ENCODE data around the gene DHX8.
"Not testable (repeated sequence)": the region's sequence is repeated elsewhere in the genome, so short reads cannot be mapped to it uniquely, and the experiment has no call there.

The DHX8 gene

DNA sequence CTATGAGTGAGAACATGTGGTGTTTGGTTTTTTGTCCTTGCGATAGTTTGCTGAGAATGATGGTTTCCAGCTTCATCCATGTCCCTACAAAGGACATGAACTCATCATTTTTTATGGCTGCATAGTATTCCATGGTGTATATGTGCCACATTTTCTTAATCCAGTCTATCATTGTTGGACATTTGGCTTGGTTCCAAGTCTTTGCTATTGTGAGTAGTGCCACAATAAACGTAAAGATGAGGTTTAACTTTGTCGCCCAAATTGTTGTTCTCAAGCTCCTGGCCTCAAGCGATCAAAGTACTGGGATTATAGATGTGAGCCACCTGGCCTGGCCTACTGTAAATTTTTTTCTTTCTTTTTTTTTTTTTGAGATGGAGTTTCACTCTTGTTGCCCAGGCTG lies 21.2 kb upstream of the DHX8 start:
- not testable (repeated sequence) for DNase-seq (ENCODE audit: low read depth)

- DNase-seq (ENCODE audit: low read depth), result no peak
Measured at GRCh38 chr17:43463241-43463640, 20.5 kb upstream of the DHX8 start.

GRCh38 chr17:43464046-43464445 lies 19.7 kb upstream of the DHX8 start:
- no peak for DNase-seq (ENCODE audit: low read depth)

DNA sequence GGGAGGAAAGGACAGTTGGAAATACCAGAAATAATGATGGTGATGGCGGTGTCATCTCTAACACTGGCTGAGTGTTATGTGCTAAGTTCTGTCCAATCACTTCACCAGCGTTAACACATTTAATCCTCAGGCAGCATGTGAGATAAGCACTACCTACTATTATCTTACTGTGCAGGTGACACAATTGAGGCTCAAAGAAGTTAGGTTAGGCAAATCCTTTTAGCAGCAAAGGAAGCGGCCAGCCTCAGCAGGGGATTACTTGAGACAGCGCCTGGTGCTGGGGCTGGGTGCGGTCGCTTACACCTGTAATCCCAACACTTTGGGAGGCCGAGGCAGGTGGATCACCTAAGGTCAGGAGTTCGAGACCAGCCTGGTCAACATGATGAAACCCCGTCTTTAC lies 18.7 kb upstream of the DHX8 start:
- DNase-seq (ENCODE audit: low read depth), result no peak

GRCh38 chr17:43467981-43468581 lies 15.7 kb upstream of the DHX8 start:
- DNase-seq (ENCODE audit: low read depth), result no peak

GRCh38 chr17:43468691-43469139 lies 15.1 kb upstream of the DHX8 start:
- DNase-seq (ENCODE audit: low read depth), result no peak

DNA sequence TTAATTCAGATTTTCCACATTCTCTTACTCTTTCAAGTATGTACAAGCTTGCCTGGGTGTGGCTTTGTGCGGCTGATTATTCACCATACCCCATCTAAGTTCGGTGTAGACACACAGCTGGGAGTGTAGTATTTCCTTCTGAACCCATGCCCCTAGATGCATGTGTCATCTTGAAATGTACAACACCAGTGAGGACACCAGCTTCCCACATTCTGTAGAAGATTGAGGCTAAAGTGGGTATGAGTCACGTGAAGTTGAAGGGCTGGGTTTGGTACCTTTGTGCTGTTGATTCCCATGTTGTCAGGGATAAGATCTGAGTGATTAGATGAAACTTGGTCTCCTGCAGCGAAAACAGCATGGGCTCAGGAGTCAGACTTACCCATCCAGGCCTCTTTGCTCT lies 14.6 kb upstream of the DHX8 start:
- DNase-seq (ENCODE audit: low read depth), result no peak

DNA sequence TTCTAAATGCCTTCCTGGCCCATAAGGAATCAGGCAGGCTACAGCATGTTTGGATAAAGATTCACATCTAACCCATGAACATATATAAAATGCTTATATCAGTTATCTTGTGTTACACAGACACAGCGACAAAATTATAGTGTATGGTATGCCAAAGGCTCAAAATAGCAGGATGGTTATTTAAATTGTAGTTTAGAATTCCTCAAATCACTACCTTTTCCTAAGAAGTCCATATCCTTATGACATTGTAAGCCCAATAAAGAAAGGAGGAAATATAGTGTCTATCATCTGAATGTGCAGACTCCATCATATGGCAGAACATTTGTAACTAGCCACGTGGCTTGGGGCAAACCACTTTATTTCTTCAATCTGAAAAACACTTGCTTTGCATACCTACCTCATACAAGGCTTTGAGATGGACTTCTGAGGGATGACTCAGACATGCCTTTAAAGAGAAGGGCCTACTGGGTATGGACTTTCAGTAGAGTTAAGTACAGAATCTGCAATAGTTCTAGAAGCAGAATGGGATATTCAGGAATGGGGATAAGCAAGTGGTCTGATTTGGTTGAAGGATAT lies 12.1 kb upstream of the DHX8 start:
- no peak for DNase-seq (ENCODE audit: low read depth)

GRCh38 chr17:43475494-43476089 lies 8.2 kb upstream of the DHX8 start:
- no peak for DNase-seq (ENCODE audit: low read depth)

DNA sequence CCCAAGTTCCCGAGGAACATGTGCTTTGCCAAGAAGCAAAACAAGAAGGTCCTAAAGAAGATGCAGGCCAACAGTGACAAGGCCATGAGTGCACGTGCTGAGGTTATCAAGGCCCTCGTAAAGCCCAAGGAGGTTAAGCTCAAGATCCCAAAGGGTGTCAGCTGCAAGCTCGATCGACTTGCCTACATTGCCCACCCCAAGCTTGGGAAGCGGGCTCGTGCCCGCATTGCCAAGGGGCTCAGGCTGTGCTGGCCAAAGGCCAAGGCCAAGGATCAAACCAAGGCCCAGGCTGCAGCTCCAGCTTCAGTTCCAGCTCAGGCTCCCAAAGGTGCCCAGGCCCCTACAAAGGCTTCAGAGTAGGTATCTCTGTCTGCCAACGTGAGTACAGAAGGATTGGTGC lies 7.5 kb upstream of the DHX8 start:
- not testable (repeated sequence) for DNase-seq (ENCODE audit: low read depth)

DNA sequence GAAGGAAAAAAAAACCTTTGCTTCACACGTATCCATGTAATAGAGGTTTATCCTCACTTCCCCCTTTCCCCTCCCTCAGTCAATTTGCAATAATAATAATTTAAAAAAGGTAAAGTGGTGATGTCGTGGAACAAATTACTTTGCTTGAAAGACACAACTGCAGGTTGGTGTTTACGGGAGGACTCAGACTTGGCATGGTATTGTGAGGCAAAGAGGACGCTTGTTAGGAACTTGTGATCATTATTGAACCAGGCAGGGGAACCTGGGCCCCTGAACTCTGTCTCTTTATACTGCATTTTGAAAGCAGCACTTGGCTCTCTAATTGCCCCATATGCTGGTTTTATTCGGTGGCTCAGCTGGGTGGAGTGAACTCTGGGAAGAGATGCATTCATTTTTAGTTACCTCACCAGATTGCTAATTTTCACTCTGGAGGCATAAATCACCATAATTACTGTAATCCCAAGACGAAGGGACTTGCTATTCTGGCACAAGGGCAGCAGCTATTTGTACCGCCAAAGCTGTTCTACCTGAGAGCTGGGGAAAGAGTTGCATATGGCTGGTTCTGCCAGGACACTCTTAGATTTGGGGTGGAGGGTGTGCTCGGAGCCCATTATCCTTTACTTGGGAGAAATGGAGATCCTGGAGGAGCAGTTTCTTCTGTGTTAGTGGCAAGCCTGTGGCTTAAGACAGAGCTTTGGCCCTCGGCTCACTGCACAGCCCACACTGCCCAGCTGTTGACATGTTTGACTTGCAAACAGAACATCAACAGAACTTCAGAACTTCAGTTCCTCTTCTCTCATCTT lies 5.7 kb upstream of the DHX8 start:
- DNase-seq (ENCODE audit: low read depth), result no peak

DNA sequence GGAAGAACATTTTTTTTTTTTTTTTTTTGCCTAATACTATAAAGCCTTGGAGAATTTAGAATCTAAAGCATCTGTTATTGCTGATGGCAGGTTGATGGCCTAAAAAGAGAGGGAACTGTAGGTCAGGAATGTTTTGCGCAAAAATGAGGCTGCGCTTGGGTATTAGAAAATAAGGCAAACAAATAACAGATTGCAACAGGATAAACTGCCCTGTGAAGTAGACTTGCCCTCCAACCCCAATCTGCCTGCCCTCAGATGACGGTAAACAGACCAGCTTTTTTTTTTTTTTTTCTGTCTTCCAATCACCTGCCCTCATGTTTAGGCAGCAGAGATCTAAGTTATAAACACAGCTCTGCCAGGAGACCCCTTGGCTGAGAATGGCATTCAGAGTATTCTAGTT lies 3.8 kb upstream of the DHX8 start:
- no peak for DNase-seq (ENCODE audit: low read depth)

GRCh38 chr17:43482103-43483012 lies 1.4 kb upstream of the DHX8 start:
- no peak for DNase-seq (ENCODE audit: low read depth)

DNA sequence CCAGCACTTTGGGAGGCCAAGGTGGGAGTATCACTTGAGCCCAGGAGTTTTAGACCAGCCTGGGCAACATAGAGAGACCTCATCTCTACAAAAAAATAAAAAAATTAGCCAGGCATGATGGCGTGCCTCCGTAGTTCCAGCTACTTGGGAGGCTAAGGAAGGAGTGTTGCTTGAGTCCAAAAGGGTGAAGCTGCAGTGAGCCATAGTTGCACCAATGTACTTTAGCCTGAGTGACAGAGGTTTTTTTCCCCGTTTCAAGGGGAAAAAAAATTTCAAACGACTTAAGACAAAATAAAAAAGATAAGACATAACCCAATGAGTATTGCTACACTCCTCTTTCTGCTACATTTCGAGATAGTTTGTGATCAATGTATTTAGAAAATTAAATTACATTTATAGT lies 6.8 kb downstream of the DHX8 start:
- DNase-seq (ENCODE audit: low read depth), result no peak

- not testable (repeated sequence) for DNase-seq (ENCODE audit: low read depth)
Measured at GRCh38 chr17:43509440-43509839, 25.7 kb downstream of the DHX8 start.

DNA sequence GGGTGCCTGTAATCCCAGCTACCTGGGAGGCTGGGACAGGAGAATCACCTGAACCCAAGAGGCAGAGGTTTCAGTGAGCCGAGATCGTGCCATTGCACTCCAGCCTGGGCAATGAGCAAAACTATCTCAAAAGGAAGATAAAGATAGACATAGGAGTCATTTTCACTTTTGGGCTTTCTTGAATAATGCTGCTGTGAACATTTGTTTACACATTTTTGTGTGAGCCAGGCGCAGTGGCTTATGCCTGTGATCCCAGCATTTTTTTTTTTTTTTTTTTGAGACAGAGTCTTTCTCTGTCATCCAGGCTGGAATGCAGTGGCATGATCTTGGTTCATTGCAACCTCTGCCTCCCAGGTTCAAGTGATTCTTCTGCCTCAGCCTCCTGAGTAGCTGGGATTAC lies 27.4 kb downstream of the DHX8 start:
- DNase-seq (ENCODE audit: low read depth), result not testable (repeated sequence)

DNA sequence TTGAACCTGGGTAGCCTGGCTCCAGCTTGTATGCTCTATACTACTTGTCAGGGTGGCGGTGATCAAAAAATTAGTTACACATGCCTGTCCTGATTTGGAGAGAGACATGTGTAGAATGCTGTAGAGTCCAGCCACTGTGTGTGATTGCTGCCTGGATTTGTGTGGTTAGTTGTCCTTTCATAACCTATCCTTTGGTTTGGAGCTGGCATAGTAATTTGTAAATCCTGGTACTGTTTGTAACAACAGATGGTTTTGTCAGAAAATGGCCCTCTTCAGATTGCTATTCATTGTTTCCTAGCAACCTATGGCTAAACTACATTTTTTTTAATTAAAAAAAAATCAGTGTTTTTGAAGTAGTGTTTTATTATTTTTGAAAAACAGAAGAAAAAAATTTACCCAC lies 31.9 kb downstream of the DHX8 start:
- no peak for DNase-seq (ENCODE audit: low read depth)

DNA sequence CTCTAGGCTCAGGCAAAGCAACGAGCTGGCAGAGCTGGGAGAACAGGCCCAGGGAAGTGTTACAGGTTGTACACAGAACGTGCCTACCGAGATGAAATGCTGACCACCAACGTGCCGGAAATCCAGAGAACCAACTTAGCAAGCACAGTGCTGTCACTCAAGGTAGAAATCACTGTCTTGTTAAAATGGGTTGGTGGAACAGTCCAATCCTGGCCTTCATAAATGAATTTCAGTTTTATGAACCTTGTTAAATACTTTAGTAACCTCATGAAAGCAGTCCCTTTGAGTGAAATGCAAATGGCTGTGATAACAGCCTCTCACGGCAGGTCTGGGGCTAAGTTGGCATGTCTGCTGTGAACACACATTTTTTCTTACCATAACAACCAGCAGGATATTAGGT lies 33.4 kb downstream of the DHX8 start:
- DNase-seq (ENCODE audit: low read depth), result no peak

DNA sequence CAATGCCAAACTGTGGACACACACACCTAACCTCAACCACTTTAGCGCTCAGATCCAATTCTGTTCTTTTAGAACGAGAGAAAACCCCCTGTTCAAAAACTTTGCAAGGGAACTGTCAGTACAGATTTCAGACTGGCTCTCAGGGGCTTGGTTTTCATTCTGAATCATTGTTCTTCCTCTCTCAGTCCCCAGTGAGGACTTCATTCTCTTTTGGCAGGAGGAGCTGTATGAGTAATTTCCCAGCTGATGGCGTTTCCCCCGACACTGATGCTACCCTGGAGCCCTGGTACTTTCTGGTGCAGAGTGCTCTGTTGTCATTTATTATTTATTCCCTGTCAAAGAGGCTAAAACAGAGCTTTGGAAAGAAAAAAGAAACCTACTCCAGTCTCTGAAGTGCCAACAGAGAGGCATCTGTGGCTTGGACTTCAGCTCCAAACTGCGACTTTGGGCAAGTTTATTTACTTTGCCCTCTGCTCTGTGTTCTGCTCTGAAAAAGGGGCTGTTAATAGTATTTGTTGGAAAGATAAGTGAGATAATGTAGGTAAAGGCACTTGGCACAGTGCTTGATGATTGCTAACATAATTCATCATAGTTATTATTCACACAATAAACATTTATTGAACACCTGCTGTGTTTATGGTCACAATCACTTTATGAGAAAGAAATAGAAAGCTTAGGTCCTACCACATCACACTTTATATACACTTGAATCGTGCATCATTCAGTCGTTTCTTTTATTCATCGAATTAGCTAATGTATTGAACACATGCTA lies 34.0 kb downstream of the DHX8 start:
- DNase-seq (ENCODE audit: low read depth), result no peak

DNA sequence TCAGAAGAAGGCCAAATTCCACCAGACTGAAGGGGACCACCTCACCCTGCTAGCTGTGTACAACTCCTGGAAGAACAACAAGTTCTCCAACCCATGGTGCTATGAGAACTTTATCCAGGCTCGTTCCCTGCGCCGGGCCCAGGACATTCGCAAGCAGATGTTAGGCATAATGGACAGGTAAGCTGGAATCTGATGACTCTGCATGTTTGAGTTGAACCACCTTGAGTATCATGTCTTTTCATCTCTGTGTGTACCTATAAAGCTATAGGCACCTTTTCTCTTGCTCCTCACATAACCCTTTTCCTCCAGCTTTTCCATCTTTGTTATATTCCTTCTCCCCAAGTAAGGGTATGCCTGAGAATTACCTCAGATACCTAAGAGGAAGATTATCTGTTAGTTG lies 37.6 kb downstream of the DHX8 start:
- no peak for DNase-seq (ENCODE audit: low read depth)

- no peak for DNase-seq (ENCODE audit: low read depth)
Measured at GRCh38 chr17:43524945-43525575, 41.3 kb downstream of the DHX8 start.
